B cell (primary cell): ENCODE data around the gene SPRR1A.

Experiments
- EZH2 ChIP-seq: IDR thresholded peaks from 2 replicates; pipeline ENCODE4 v1.6.1; 2012; ENCODE audit warnings: borderline replicate concordance, low read depth, mild to moderate bottlenecking, moderate library complexity, low read length; ENCODE audit not compliant: insufficient read depth, poor library complexity, severe bottlenecking
- TF ChIP-seq, protein P1 (sequence below): fragments of 200-600 bp; IDR thresholded peaks from one replicate; pipeline ENCODE4 v1.8.0; 2022; ENCODE audit warnings: antibody characterized with exemption, mild to moderate bottlenecking

DNA sequence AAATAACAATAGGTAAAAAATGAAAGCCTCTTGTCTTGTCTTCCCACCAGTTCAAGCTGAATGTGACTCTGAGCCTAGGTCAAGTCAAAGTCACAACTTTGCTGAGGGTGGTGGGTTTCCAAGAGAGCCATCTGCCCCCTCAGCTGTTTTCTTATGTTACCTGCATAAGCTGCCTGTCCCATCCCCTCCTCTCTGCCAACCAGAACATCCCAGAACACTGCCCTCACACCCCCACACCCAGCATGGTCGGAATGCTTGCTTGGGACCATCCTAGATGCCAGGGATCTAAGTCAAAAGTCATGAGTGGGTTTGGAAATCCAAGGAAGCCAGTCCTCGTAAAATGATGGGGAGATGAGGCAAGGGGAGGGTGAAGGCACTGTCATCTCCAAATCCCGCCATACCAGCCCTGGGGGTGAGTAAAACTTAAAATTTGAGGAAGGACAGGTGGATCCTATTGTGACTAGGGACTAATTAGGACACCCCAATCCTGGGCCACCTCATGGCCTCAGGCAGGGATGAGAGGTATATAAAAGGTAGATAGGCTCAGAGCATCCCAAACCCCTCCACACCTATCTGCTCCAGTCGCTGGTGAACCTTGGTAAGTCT is 37.1 kb upstream of the SPRR1A start, which contains the start of gene SPRR5:
- TF ChIP-seq, protein P1, sequence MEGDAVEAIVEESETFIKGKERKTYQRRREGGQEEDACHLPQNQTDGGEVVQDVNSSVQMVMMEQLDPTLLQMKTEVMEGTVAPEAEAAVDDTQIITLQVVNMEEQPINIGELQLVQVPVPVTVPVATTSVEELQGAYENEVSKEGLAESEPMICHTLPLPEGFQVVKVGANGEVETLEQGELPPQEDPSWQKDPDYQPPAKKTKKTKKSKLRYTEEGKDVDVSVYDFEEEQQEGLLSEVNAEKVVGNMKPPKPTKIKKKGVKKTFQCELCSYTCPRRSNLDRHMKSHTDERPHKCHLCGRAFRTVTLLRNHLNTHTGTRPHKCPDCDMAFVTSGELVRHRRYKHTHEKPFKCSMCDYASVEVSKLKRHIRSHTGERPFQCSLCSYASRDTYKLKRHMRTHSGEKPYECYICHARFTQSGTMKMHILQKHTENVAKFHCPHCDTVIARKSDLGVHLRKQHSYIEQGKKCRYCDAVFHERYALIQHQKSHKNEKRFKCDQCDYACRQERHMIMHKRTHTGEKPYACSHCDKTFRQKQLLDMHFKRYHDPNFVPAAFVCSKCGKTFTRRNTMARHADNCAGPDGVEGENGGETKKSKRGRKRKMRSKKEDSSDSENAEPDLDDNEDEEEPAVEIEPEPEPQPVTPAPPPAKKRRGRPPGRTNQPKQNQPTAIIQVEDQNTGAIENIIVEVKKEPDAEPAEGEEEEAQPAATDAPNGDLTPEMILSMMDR, result no peak
- no peak for TF ChIP-seq EZH2
